Panc1 (cell line): Measurements from ENCODE around the gene GGT6. TPM values are rescaled to one million over a fixed set of nuclear protein-coding genes. Genes with fewer than 3 reads are reported as not detected.

Source experiments
- ATAC-seq: fragments of 200-7000 bp; cut with Tn5 transposase; 2 replicates; pipeline ENCODE4 v1.9.1; 2020; ENCODE audit warnings: mild to moderate bottlenecking, moderate library complexity
- BruUV-seq: library from RNA; stranded (reverse); fragments of 400-500 nt; replicated peaks from 2 replicates; lab custom pipeline; 2021; lab: Mats Ljungman, UMichigan
- CTCF ChIA-PET: fragments of 300-600 bp; sonication (Branson Sonifier 250); formaldehyde crosslinking; loops from one replicate; lab custom pipeline; 2022; ENCODE audit warnings: antibody characterized with exemption; lab: Charles Lee
- POLR2A ChIA-PET: fragments of 300-600 bp; sonication (Branson Sonifier 250); formaldehyde crosslinking; loops from one replicate; lab custom pipeline; 2022; ENCODE audit warnings: antibody characterized with exemption; lab: Charles Lee
- DNase-seq: peaks from one replicate; pipeline ENCODE4 v3.0.0-alpha.2; 2010; ENCODE audit warnings: low read depth, low spot score
- H3K27ac ChIP-seq: 2 replicates; pipeline ENCODE4 v1.5.1; 2011; ENCODE audit warnings: mild to moderate bottlenecking, low read length, inconsistent platforms
- H3K27me3 ChIP-seq: fragments of 200-500 bp; sonication (Bioruptor generic); 2 replicates; pipeline ENCODE4 v1.6.0; 2014; ENCODE audit warnings: low read length, inconsistent platforms; ENCODE audit not compliant: control insufficient read depth, insufficient read depth
- H3K36me3 ChIP-seq: fragments of 200-500 bp; sonication (Bioruptor generic); 2 replicates; pipeline ENCODE4 v1.5.1; 2014; ENCODE audit warnings: inconsistent platforms, mild to moderate bottlenecking, low read length, moderate library complexity; ENCODE audit not compliant: control insufficient read depth, insufficient read depth
- H3K4me1 ChIP-seq: 2 replicates; pipeline ENCODE4 v1.5.1; 2011; ENCODE audit warnings: inconsistent platforms, mild to moderate bottlenecking, low read length, moderate library complexity; ENCODE audit not compliant: control insufficient read depth, insufficient read depth
- H3K4me3 ChIP-seq, 2 experiments: 2 replicates each; pipeline ENCODE4 v1.5.1; 2011 to 2012; ENCODE audit warnings: low read depth in 2 of 2, low read length in 2 of 2, mild to moderate bottlenecking in 2 of 2, inconsistent platforms in 1 of 2, moderate library complexity in 1 of 2
- H3K9me3 ChIP-seq: fragments of 200-500 bp; sonication (Bioruptor generic); 2 replicates; pipeline ENCODE4 v1.5.1; 2014; ENCODE audit warnings: low read depth, mild to moderate bottlenecking, inconsistent platforms, low read length, moderate library complexity; ENCODE audit not compliant: control insufficient read depth, insufficient read depth
- CTCF ChIP-seq: fragments of 450-650 bp; IDR thresholded peaks from 2 replicates; pipeline ENCODE4 v1.5.1; 2017; ENCODE audit warnings: mild to moderate bottlenecking
- POLR2AphosphoS5 ChIP-seq: IDR thresholded peaks from 2 replicates; pipeline ENCODE4 v1.6.1; 2012; ENCODE audit warnings: mild to moderate bottlenecking, low read depth, low read length, moderate library complexity
- REST ChIP-seq, 2 experiments: IDR thresholded peaks; 2 replicates each; pipeline ENCODE4 v1.6.1; 2011 to 2012; ENCODE audit warnings: low read depth in 2 of 2, control low read depth in 1 of 2, low read length in 1 of 2, mild to moderate bottlenecking in 1 of 2, moderate library complexity in 1 of 2; ENCODE audit not compliant: insufficient read depth in 1 of 2
- SIN3A ChIP-seq: IDR thresholded peaks from 2 replicates; pipeline ENCODE4 v1.6.1; 2012; ENCODE audit warnings: low read depth, mild to moderate bottlenecking, low read length, moderate library complexity, borderline replicate concordance; ENCODE audit not compliant: insufficient read depth
- TCF7L2 ChIP-seq: IDR thresholded peaks from 2 replicates; pipeline ENCODE4 v1.6.1; 2011; ENCODE audit warnings: mild to moderate bottlenecking, low read depth, low read length, inconsistent platforms
- in situ Hi-C: cut with HindIII; loops from 2 replicates; pipeline ENCODE4 v1.10.0; 2016; ENCODE audit warnings: low sequenced_read_pairs, low pct_unique_long_range_greater_than_20kb
- intact Hi-C: fragments of 100-400 bp; cut with micrococcal nuclease; formaldehyde crosslinking; loops from one replicate; pipeline ENCODE4 v1.10.0; 2022; ENCODE audit not compliant: unreplicated experiment
- total RNA-seq: library from RNA; stranded (reverse); gene quantifications from one replicate; pipeline ENCODE4 v1.2.1, GENCODE V29; 2021; ENCODE audit not compliant: unreplicated experiment

The GGT6 gene
- total RNA-seq, 1 experiment from 2014 or later = not detected

- ChIA-PET POLR2A (no interaction called here), CTCF (no interaction called here)
- BruUV-seq = no TSS peak
- Histone ChIP-seq H3K4me1 (no peaks in the 10 kb centered on the region), H3K4me3 (no peak overlapping the region), H3K9me3 (no peaks in the 10 kb centered on the region), H3K27ac (no peak overlapping the region), H3K36me3 (no peaks in the 10 kb centered on the region), H3K27me3 (no peaks in the 10 kb centered on the region)
- no peak for TF ChIP-seq REST (IDR thresholded peaks at IDR 0.05; ENCODE audit: insufficient read depth in 1 of 2, low read depth in 2 of 2, low read length in 1 of 2)
- no peak for TF ChIP-seq TCF7L2
- TF ChIP-seq SIN3A = no peak
- TF ChIP-seq POLR2AphosphoS5 = no peak
- no peak for TF ChIP-seq CTCF
- no peak for ATAC-seq
- in situ Hi-C loops (no loop called here), intact Hi-C loops (no loop called here)
- no peak for DNase-seq
Observed at GRCh38 chr17:4545217-4545951, 15.0 kb downstream of the GGT6 start.

GRCh38 chr17:4544951-4545216 lies 15.5 kb downstream of the GGT6 start:
- ATAC-seq = no peak
- H3K4me3 ChIP-seq = no peak overlapping the region
- intact Hi-C loops = no loop called here
- TF ChIP-seq POLR2AphosphoS5 = no peak
- no peak for TF ChIP-seq SIN3A
- no peaks in the 10 kb centered on the region for H3K4me1 ChIP-seq
- no peak for DNase-seq
- no peaks in the 10 kb centered on the region for H3K27me3 ChIP-seq
- no peaks in the 10 kb centered on the region for H3K9me3 ChIP-seq
- in situ Hi-C loops = no loop called here
- CTCF ChIA-PET = no interaction called here
- POLR2A ChIA-PET = no interaction called here
- no TSS peak for BruUV-seq
- peaks cover under 1% of the 10 kb centered on the region; the same call in 1 of the 2 replicates for H3K36me3 ChIP-seq
- H3K27ac ChIP-seq = no peak overlapping the region
